Fibroblast of pulmonary artery (primary cell): ENCODE results near the gene CNTN3.

Experiments
- DNase-seq: peaks from one replicate; pipeline ENCODE4 v3.0.0-alpha.2; 2010; ENCODE audit warnings: low read depth
- H3K4me3 ChIP-seq: replicated peaks from 2 replicates; pipeline ENCODE4 v1.5.1; 2011; ENCODE audit warnings: low read depth, mild to moderate bottlenecking, control low read depth, low read length, moderate library complexity
- CTCF ChIP-seq: IDR thresholded peaks from 2 replicates; pipeline ENCODE4 v1.5.1; 2011; ENCODE audit warnings: mild to moderate bottlenecking, control low read depth, low read length, inconsistent platforms; ENCODE audit errors: missing control alignments

CNTN3 gene

GRCh38 chr3:74601793-74602192 is 12.7 kb downstream of the CNTN3 start:
- no peak for TF ChIP-seq CTCF
- H3K4me3 ChIP-seq, result no peak overlapping the region
- no peak for DNase-seq

GRCh38 chr3:74599564-74599963 is 14.9 kb downstream of the CNTN3 start:
- peak; percentile 36 for DNase-seq
- no peak for TF ChIP-seq CTCF
- H3K4me3 ChIP-seq, result no peak overlapping the region

GRCh38 chr3:74593152-74593551 is 21.3 kb downstream of the CNTN3 start:
- no peak overlapping the region for H3K4me3 ChIP-seq
- no peak for DNase-seq
- no peak for TF ChIP-seq CTCF

GRCh38 chr3:74592359-74592758 is 22.1 kb downstream of the CNTN3 start:
- peak; percentile 51 for DNase-seq
- no peak for TF ChIP-seq CTCF
- no peak overlapping the region for H3K4me3 ChIP-seq

- no peak for TF ChIP-seq CTCF
- no peak overlapping the region for H3K4me3 ChIP-seq
- DNase-seq, result no peak
These were observed 22.5 kb downstream of the CNTN3 start for GRCh38 chr3:74591946-74592345.

GRCh38 chr3:74591342-74591741 is 23.1 kb downstream of the CNTN3 start:
- no peak overlapping the region for H3K4me3 ChIP-seq
- no peak for TF ChIP-seq CTCF
- no peak for DNase-seq

- TF ChIP-seq CTCF, result no peak
- H3K4me3 ChIP-seq, result no peak overlapping the region
- DNase-seq, result no peak
These were observed 23.7 kb downstream of the CNTN3 start for GRCh38 chr3:74590620-74591262.
